Nucleus accumbens (tissue), 56 donors: Measurements from ENCODE around the gene CTNNA3.
"Not testable (repeated sequence)": the region's sequence is repeated elsewhere in the genome, so short reads cannot be mapped to it uniquely, and the experiment has no call there.

Experiments used
- DNase-seq, 56 donors: peaks; one replicate each; lab custom pipeline; 2025; lab: John Stamatoyannopoulos, UW

CTNNA3 gene

DNA sequence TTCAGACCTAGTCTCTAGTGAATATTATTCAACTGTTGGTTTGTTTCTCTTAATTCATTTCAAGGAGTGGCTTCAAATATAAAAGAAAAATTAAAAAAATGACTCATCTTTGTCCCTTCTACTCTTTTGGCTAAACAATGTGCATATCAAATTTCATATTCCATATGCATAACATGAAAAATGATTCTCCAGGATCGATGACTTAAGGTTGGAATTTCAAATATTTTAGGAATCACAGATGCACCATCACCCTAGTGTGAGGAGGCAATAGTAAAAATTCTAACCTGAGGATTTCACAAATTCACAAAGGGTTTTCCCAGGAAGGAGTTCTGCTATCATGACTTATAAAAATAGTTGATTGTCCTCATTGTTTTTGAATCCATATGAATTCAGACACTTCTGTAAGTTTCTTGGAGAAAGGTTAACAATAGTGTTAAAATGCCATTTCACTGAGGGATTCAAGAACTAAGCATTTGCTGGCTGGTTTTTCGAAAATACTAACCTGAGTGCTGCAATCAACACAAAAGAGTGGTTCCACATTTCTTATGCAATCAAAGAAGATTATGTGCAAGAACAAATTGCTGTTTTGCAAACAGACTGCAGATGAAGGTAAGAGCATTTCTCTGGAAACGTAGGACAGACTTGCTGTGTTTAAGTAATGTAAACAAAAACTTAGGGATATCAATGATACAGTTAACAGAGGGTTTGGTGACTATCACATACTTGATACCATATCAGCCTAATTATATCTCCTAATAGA is 1317.7 kb downstream of the CTNNA3 start:
- DNase-seq: no peak

DNA sequence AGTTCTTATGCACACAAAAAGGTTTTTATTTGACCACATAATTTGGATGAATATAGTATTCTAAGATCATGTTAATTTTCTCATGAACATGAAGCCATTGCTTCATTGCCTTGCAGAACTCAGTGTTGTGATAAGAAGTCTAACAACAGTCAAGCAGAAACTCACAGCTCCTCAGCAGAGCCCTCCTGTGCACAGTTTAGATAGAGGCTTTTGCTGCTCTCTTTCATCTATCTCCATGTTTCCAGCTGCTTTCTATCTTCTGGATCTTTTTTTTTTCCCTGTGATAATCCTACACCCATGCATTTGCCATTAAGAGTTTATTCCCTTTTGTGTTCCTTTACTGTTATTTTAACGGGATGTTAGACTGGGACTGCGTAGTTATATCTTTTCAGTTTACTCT is 1327.8 kb downstream of the CTNNA3 start:
- no peak for DNase-seq

- DNase-seq: no peak
Observed at GRCh38 chr10:66366163-66366562, 1329.8 kb downstream of the CTNNA3 start.

DNA sequence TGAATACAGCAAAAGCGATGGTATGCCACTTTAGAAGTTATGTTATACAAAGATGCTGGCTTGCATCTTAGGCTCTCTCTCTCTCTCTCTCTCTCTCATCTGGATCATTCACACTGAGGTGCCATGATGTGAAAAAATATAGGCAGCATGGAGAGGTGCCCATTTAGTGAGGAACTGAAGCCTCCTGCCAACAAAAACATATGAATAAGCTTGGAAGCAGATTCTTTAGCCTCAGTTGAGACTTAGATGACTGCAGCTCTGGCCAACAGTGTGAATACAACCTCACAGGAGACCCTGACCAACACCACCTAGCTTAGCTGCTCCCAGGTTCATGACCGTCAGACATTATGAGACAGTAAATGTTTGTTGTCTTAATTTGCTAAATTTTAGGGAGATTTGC is 1330.3 kb downstream of the CTNNA3 start:
- no peak for DNase-seq

GRCh38 chr10:66362522-66362921 is 1333.5 kb downstream of the CTNNA3 start:
- DNase-seq: no peak

- not testable (repeated sequence) for DNase-seq
Observed at GRCh38 chr10:66353822-66354221, 1342.2 kb downstream of the CTNNA3 start.

DNA sequence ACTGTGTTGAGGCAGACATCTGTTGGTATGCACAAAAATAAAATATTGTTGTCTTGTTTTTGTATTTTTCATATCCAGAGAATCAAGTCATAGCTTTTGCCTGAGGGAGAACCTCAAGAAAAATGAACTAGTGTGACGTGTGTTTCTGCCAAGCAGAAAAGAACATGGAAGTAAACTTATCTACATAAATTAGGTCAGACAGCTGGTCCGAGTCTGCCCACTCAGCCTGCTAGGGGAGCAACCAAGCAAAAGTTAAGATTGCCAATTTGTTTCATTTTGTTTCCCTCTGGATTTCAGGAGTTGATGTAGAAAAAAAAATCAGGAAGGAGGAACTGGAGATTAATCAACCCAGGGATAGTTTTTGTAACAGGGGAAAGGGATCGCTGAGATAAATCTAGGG is 1342.6 kb downstream of the CTNNA3 start:
- DNase-seq: no peak

- no peak for DNase-seq
Observed at GRCh38 chr10:66350622-66351399, 1345.2 kb downstream of the CTNNA3 start.

- DNase-seq: no peak
Observed at GRCh38 chr10:66349726-66350125, 1346.3 kb downstream of the CTNNA3 start.

GRCh38 chr10:66349076-66349475 is 1346.9 kb downstream of the CTNNA3 start:
- DNase-seq: no peak

DNA sequence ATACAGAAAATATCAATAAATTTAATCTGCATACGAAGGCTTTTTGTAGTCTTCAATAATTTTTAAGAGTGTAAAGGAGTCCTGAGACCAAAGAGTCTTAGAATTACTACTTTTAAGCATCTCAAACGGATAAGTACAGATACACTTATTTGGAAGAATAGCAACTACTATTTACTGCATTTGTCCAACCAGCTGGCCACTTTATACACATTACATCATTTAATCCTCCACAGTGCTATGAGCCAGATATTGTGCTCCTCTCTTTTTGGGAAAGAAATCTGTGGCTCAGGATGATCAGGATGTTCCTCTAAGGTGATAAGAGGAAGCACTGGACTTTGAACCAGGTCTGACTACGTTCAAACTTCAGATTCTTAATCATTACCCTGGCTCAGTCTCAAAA is 1358.8 kb downstream of the CTNNA3 start:
- DNase-seq: no peak

GRCh38 chr10:66336791-66337190 is 1359.2 kb downstream of the CTNNA3 start:
- no peak for DNase-seq

GRCh38 chr10:66335753-66336152 is 1360.2 kb downstream of the CTNNA3 start:
- not testable (repeated sequence) for DNase-seq

DNA sequence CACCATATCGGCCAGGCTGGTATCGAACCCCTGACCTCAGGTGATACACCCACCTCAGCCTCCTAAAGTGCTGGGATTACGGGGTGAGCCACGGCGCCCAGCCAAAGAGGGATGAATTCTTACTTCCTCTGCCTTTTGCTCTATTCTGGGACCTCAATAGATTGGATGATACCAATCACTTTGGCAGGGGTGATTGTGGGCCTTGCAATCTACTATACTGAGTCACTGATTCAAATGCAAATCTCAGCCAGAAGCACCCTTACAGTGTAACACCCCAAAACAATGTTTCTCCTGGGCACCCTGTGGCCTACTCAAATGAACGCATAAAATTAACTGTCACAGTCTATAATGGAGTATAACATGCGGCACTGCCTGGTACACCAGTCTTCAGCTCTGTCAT is 1366.8 kb downstream of the CTNNA3 start:
- no peak for DNase-seq

GRCh38 chr10:66326876-66327275 is 1369.1 kb downstream of the CTNNA3 start:
- no peak for DNase-seq

GRCh38 chr10:66322777-66323176 is 1373.2 kb downstream of the CTNNA3 start:
- DNase-seq: no peak

- DNase-seq: peak in 1 of 56 donors; percentile 27
Observed at GRCh38 chr10:66321723-66322665, 1374.0 kb downstream of the CTNNA3 start.

- DNase-seq: no peak
Observed at GRCh38 chr10:66318761-66319160, 1377.2 kb downstream of the CTNNA3 start.

- no peak for DNase-seq
Observed at GRCh38 chr10:66307826-66308225, 1388.2 kb downstream of the CTNNA3 start.

DNA sequence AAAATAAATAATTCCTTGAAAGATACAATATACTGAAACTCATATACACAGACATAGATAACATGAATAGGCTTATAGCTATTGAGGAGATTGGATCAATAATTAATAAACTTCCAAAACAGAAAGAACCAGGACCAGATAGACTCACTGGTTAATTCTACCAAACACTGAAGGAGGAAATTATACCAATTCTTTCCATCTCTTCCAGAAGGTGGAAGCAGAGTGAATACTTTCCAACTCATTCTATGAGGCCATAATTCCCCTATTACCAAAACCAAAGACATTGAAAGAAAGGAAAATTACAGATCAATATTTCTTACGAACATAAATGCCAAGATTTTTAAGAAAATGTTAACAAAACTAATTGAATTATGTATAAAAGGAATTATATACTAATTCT is 1394.9 kb downstream of the CTNNA3 start:
- DNase-seq: no peak

GRCh38 chr10:66295602-66296001 is 1400.4 kb downstream of the CTNNA3 start:
- no peak for DNase-seq
